Astrocyte (in vitro differentiated cells and primary cell): ENCODE results near the gene TRAF7.
"Not testable (repeated sequence)": the region's sequence is repeated elsewhere in the genome, so short reads cannot be mapped to it uniquely, and the experiment has no call there.

Experiments used
- EZH2 ChIP-seq: IDR thresholded peaks from 2 replicates; pipeline ENCODE4 v1.6.1; 2012; ENCODE audit warnings: mild to moderate bottlenecking, low read length, inconsistent platforms; ENCODE audit not compliant: insufficient read depth
- TF ChIP-seq, protein P1 (sequence below): IDR thresholded peaks from 2 replicates; pipeline ENCODE4 v1.5.1; 2011; ENCODE audit warnings: low read depth, mild to moderate bottlenecking, inconsistent platforms, low read length, moderate library complexity; ENCODE audit not compliant: insufficient read depth

DNA sequence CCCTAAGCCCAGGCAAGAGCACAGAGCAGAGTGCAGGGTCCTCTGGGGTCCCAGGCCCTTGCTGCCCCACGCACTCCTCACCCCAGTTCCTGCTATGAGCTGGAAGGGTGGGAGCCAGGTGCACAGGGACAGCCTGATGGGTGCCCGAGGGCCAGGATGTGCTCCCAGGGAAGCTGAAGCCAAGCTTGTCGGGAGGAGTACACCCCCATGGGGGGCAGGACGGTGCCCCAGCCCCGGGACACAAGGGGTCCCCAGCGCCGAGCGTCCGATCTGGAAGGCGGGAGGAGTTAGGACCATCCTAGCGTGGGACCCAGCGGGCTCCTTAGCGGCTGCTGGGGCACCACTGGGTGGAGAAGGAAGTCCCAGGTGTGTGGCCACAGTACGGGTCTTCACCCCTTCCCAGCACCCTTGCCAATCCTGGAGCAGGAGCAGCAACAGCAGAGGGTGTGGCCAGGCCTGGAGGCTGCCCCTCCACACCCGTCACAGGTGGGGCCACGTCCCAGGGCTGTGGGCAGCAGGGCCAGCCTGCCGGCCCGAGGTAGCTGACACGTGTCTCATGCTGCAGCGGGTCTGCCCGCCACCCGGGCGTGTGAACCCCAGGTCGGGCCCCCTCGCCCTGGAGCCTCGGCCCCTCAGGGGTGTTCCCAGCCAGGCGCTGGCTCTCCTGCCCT is 31.7 kb upstream of the TRAF7 start:
- TF ChIP-seq, protein P1, sequence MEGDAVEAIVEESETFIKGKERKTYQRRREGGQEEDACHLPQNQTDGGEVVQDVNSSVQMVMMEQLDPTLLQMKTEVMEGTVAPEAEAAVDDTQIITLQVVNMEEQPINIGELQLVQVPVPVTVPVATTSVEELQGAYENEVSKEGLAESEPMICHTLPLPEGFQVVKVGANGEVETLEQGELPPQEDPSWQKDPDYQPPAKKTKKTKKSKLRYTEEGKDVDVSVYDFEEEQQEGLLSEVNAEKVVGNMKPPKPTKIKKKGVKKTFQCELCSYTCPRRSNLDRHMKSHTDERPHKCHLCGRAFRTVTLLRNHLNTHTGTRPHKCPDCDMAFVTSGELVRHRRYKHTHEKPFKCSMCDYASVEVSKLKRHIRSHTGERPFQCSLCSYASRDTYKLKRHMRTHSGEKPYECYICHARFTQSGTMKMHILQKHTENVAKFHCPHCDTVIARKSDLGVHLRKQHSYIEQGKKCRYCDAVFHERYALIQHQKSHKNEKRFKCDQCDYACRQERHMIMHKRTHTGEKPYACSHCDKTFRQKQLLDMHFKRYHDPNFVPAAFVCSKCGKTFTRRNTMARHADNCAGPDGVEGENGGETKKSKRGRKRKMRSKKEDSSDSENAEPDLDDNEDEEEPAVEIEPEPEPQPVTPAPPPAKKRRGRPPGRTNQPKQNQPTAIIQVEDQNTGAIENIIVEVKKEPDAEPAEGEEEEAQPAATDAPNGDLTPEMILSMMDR = not testable (repeated sequence)
- TF ChIP-seq EZH2 = not testable (repeated sequence)
